ENCODE results near the gene CA10. TPM values are rescaled to one million over a fixed set of nuclear protein-coding genes. Genes with fewer than 3 reads are reported as not detected.

Gene CA10
- total RNA-seq, 2 donors from 2014 or later, result 0.22 to 0.37 TPM

DNA sequence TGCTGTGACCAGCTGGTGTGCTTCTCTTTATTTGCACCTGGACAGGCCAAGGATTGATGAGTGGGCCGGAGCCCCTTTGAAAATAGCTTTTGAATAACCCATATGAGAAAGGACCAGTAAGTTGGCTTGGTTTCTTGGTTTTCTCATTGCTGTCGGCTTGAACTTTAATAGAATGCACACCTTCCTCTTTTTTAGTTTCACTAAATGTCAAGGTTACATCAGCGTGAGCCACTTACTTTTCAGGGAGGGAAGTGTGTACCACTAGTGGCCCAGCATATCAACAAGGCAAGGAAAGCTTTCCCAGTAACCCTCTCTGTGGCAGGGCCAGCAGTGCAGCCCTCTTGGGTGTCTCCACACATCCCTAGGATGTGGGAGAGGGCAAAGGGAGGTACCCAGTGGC lies 433.3 kb downstream of the CA10 start:
- Histone ChIP-seq H3K27me3 (ENCODE audit: control insufficient read depth, insufficient read depth, low read length, poor library complexity, severe bottlenecking) (no peaks in the 10 kb centered on the region), H3K4me1 (ENCODE audit: control insufficient read depth, insufficient read depth, low read length) (no peaks in the 10 kb centered on the region), H3K27ac (ENCODE audit: low read depth, low read length) (no peak overlapping the region), H3K36me3 (ENCODE audit: control insufficient read depth, insufficient read depth, low read length) (no peaks in the 10 kb centered on the region), H3K4me3 (ENCODE audit: low read length) (no peak overlapping the region), H3K9me3 (ENCODE audit: control insufficient read depth, low read length) (no peaks in the 10 kb centered on the region), H3K9ac (ENCODE audit: extremely low read depth, low read length, poor library complexity, severe bottlenecking) (no peak overlapping the region)
- TF ChIP-seq, protein P1, sequence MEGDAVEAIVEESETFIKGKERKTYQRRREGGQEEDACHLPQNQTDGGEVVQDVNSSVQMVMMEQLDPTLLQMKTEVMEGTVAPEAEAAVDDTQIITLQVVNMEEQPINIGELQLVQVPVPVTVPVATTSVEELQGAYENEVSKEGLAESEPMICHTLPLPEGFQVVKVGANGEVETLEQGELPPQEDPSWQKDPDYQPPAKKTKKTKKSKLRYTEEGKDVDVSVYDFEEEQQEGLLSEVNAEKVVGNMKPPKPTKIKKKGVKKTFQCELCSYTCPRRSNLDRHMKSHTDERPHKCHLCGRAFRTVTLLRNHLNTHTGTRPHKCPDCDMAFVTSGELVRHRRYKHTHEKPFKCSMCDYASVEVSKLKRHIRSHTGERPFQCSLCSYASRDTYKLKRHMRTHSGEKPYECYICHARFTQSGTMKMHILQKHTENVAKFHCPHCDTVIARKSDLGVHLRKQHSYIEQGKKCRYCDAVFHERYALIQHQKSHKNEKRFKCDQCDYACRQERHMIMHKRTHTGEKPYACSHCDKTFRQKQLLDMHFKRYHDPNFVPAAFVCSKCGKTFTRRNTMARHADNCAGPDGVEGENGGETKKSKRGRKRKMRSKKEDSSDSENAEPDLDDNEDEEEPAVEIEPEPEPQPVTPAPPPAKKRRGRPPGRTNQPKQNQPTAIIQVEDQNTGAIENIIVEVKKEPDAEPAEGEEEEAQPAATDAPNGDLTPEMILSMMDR (conservative IDR thresholded peaks at IDR 0.05), result no peak
- Mint-ChIP-seq H3K36me3 (ENCODE audit: low read depth) (no peaks in the 10 kb centered on the region), H3K9me3 (no peaks in the 10 kb centered on the region), H3K4me3 (no peak overlapping the region), H3K27me3 (ENCODE audit: insufficient read depth) (peaks cover 2% of the 10 kb centered on the region), H3K27ac (no peak overlapping the region), H3K4me1 (no peaks in the 10 kb centered on the region)
- DNase-seq, result no peak
- 88 to 100% methylated on average over 3 of the region's 3 CpGs for WGBS, 2 experiments (ENCODE audit: insufficient coverage in 1 of 2, insufficient read length in 1 of 2)

DNA sequence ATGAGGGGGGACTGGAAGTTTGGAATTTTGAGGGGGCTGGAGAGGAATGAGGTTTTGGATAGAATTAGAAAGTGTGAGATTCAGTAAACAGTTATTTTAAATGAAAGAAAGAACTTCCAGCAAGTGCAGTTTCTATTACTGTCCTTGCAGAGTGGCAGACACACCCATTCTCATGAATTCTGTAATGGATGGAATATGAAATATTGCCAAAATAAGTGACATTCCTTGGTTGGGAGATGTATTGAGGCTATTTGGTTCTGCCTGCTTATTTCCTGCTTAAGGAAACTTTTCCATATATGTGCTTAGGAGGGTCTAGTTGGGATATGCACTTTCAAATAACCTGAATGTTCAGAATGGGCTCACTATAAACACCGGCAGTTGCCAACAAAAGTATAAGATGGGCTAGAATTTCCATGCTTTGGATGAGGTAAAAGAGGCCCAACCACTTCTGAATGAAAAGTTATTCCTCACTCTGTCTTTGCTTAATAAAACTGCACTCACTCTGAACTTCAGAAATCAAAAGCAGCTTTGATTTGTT lies 434.4 kb downstream of the CA10 start:
- DNase-seq, result no peak
- TF ChIP-seq, protein P1 (conservative IDR thresholded peaks at IDR 0.05), result no peak
- Mint-ChIP-seq H3K9me3 (no peaks in the 10 kb centered on the region), H3K27ac (no peak overlapping the region), H3K4me3 (no peak overlapping the region), H3K27me3 (ENCODE audit: insufficient read depth) (peaks cover 2% of the 10 kb centered on the region), H3K36me3 (ENCODE audit: low read depth) (no peaks in the 10 kb centered on the region), H3K4me1 (peaks cover 2% of the 10 kb centered on the region)
- H3K4me1 ChIP-seq (ENCODE audit: control insufficient read depth, insufficient read depth, low read length), result no peaks in the 10 kb centered on the region
- no peaks in the 10 kb centered on the region for H3K36me3 ChIP-seq (ENCODE audit: control insufficient read depth, insufficient read depth, low read length)
- no peak overlapping the region for H3K27ac ChIP-seq (ENCODE audit: low read depth, low read length)
- H3K27me3 ChIP-seq (ENCODE audit: control insufficient read depth, insufficient read depth, low read length, poor library complexity, severe bottlenecking), result no peaks in the 10 kb centered on the region
- 88 to 100% methylated on average over 1 of the region's 1 CpG for WGBS, 2 experiments (ENCODE audit: insufficient coverage in 1 of 2, insufficient read length in 1 of 2)
- H3K4me3 ChIP-seq (ENCODE audit: low read length), result no peak overlapping the region
- H3K9ac ChIP-seq (ENCODE audit: extremely low read depth, low read length, poor library complexity, severe bottlenecking), result no peak overlapping the region
- H3K9me3 ChIP-seq (ENCODE audit: control insufficient read depth, low read length), result no peaks in the 10 kb centered on the region

DNA sequence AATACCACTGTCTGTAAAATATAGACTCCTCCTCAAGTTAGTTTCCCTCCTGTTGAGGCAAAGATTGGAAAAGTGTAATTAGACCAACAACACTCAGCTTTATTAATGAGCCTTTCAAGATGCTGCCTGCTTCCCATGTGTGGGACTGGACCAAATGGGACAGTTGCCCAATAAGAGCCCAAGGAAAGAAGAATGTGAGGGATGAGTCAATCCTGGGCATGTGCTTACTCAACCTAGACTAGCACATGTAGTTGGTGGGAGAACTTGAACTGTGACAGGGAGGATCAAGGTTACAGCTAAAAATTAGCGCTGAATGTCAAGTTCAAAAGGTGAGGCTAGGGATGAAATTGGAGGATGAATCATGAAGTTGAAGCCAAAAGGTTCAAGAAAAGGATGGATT lies 435.5 kb downstream of the CA10 start:
- no peaks in the 10 kb centered on the region for H3K27me3 ChIP-seq (ENCODE audit: control insufficient read depth, insufficient read depth, low read length, poor library complexity, severe bottlenecking)
- TF ChIP-seq, protein P1 (conservative IDR thresholded peaks at IDR 0.05), result no peak
- no peaks in the 10 kb centered on the region for H3K27me3 Mint-ChIP-seq (ENCODE audit: insufficient read depth)
- H3K4me1 ChIP-seq (ENCODE audit: control insufficient read depth, insufficient read depth, low read length), result no peaks in the 10 kb centered on the region
- H3K27ac Mint-ChIP-seq, result no peak overlapping the region
- 92 to 95% methylated on average over 1 of the region's 1 CpG for WGBS, 2 experiments (ENCODE audit: insufficient coverage in 1 of 2, insufficient read length in 1 of 2)
- no peaks in the 10 kb centered on the region for H3K9me3 ChIP-seq (ENCODE audit: control insufficient read depth, low read length)
- H3K9ac ChIP-seq (ENCODE audit: extremely low read depth, low read length, poor library complexity, severe bottlenecking), result no peak overlapping the region
- H3K4me3 Mint-ChIP-seq, result no peak overlapping the region
- H3K36me3 Mint-ChIP-seq (ENCODE audit: low read depth), result no peaks in the 10 kb centered on the region
- H3K4me3 ChIP-seq (ENCODE audit: low read length), result no peak overlapping the region
- H3K9me3 Mint-ChIP-seq, result no peaks in the 10 kb centered on the region
- no peak for DNase-seq
- no peaks in the 10 kb centered on the region for H3K36me3 ChIP-seq (ENCODE audit: control insufficient read depth, insufficient read depth, low read length)
- peaks cover 7% of the 10 kb centered on the region for H3K4me1 Mint-ChIP-seq
- H3K27ac ChIP-seq (ENCODE audit: low read depth, low read length), result no peak overlapping the region
